HG03045 (cell line): ENCODE results near the gene TUBGCP2.

Experiments
- ATAC-seq: cut with Tn5 transposase; IDR thresholded peaks from one replicate; pipeline ENCODE4 v1.9.1; 2021; ENCODE audit warnings: mild to moderate bottlenecking, moderate library complexity; ENCODE audit not compliant: unreplicated experiment

Gene TUBGCP2

DNA sequence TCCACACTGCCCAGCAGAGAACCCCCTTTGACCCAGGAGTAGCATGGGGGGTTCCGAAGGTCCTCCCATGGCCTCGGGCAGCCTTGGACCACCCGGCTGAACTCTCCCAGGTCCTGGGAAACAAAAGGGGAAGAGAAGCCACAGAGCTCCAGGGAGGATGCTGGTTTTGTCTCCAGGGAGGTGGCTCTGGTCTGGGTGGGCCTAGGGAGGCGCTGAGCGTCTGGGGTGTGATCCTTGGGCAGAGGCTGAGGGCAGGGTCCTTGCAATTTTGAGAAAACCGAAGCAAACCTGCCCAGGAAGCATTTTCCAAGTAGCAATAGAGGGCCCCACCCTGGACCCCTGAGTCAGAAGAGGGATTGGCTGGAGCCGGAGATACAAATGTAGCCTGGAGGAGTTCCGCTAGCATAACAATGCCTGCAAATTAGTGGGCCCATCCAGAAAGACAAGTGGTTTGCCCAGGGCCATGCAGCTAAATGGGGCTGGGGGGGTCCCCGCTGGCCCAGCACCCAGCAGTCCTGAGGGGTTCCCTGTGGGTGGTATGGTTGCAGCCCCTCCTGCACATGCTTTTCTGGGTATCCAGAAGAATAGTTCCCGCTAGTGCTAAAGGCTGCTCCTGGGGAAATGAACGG lies 76.6 kb downstream of the TUBGCP2 start:
- ATAC-seq: no peak

DNA sequence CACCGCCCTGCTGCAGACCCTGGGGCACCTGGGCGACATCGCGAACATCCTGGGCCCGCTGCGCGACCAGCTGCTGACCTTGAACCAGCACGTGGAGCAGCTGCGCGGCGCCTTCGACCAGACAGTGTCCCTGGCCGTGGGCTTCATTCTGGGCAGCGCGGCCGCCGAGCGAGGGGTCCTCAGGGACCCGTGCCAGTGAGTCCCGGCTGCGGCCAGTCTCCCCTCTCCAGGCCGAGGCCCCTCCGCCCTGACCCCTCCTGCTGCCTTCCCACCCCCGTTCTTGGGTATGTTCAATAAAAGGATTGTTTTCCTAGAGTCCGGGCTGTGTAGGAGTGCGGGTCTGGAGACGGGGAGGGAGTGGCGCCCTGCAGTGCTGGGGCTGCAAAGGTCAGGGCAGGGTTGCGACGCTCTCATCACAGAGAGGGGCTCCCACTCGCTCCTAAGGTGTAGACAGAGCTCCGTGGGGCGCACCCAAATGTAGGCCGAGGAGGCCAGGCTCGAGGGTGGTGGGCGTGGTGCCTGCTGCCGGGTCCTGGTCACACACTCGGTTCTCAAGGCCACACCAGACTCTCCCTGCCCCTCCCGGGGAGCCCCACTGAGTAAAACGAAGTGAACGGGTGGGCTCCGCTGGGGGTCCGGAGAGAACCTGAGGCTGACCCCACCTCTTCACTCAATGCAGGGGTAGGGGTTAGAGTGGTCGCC lies 77.3 kb downstream of the TUBGCP2 start:
- no peak for ATAC-seq

DNA sequence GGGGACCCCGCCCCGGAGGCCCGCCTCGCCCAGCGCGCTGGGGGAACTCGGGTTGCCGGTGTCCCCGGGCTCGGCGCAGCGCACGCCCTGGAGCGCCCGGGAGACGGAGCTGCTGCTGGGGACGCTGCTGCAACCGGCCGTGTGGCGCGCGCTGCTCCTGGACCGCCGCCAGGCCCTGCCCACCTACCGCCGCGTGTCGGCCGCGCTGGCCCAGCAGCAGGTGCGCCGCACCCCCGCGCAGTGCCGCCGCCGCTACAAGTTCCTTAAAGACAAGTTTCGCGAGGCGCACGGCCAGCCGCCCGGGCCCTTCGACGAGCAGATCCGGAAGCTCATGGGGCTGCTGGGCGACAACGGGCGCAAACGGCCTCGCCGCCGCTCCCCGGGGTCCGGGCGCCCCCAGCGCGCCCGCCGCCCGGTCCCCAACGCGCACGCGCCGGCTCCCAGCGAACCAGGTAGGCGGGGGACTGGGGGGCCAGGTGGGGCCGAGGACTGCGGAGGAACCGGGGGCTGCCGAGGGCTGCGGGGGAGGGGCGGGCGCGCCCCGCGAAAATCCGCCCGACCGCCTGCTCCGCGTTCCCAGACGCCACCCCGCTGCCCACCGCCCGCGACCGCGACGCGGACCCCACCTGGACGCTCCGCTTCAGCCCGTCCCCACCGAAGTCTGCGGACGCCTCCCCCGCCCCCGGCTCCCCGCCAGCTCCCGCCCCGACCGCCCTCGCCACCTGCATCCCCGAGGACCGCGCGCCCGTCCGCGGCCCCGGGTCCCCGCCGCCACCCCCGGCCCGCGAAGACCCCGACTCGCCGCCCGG lies 78.1 kb downstream of the TUBGCP2 start:
- no peak for ATAC-seq

DNA sequence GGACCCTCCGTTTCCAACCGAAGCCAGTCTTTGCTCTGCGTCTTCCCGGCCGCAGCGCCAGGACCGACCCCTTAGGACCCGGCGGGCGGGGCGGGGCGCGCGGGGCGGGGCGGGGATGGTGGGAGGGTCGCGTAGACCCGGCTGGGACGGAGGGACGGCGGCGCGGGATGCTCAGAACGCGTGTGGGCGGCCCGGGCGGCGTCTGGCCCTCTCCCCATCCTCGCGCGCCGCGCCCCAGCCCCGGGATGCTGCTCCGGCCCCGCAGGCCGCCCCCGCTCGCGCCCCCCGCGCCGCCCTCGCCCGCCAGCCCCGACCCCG lies 78.7 kb downstream of the TUBGCP2 start, which contains the start of gene UTF1:
Gene UTF1, plus strand, starts transcription at position 174 of the 318 bp plus-strand sequence. Its CDS starts 72 bp downstream, at position 246.
- ATAC-seq: no peak

DNA sequence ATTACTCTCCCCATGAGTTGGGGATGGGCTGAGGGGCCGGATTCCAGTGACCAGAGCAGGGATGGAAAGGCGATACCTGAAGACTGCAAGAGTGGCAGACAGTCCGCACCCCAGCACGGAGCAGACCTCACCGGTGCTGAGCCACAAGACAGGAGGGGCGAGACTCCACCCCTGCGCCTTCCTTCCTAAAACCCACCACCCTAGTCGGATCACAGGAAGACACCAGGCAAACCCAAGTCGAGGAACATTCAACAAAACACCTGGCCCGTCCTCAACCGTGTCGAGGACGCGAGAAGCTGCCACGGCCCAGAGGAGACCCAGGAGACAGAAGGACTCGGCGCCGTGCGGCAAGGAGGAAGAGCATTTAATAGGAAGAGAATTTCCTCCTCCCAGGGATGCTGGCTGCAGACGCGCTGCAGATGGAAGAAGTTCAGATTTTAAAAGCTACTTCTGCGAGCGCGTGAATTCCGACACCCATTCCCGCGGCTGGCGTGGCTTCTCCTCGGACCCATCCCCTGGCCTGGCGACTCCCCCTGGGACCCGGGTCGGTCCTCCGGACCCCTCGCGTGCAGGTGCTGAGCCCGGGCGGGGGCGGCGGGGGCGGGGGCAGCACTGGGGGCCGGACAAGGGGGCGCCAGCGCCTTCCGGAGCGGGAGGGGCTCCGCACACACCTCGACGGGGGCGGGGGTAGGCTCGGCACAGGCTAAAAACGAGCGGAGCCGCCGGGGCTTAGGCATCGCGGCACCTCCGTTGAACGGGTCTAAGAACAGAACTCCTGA lies 79.2 kb downstream of the TUBGCP2 start:
- no peak for ATAC-seq
